Measurements from ENCODE around the gene CCNG2. TPM values are rescaled to one million over a fixed set of nuclear protein-coding genes. Genes with fewer than 3 reads are reported as not detected.

Gene CCNG2
- total RNA-seq, 1 donor from 2014 or later: 153 TPM

DNA sequence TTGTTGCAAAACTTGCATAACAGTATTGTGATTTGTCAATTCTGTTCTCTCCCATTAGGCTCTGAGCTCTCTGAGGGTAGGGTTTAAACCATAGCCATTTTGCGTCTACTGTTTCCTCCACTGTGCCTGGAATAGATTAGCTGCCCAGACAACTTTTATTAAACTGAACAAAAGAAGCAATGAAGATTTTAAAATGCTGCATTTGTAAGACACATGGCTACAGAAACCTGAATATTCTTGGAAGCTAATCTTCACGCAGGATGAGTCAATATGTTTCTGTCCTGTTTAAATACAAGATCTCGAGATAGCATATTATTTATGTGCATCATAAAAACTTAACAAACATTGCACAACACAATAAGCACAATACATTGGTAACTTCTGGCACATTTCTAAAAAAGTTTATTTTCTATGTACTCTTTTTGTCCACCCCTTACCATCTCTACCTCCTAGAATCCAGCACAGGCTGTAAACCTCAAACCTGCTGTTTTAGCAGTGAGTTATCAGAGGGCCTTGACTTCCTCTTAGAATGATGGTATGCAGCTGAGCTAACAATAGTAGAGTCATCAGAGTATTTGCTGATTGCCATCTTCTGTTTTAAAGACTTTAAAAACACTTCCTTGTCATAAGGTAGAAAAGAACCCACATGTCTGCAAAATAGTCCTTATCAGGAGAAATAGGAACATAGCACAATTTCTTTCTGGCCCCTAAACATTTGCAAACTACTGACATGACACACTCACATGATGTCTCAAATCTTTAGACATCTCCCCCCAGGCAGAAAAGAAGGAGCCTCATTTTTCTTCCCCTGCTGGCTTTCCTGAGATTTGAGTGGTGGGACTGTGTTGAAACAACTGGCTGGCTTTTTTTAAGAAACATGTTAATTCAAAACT lies 10.6 kb upstream of the CCNG2 start:
- peak; percentile 39 for DNase-seq (ENCODE audit: low read depth)

- no peak for DNase-seq (ENCODE audit: low read depth)
Observed at GRCh38 chr4:77147079-77147782, 9.8 kb upstream of the CCNG2 start.

DNA sequence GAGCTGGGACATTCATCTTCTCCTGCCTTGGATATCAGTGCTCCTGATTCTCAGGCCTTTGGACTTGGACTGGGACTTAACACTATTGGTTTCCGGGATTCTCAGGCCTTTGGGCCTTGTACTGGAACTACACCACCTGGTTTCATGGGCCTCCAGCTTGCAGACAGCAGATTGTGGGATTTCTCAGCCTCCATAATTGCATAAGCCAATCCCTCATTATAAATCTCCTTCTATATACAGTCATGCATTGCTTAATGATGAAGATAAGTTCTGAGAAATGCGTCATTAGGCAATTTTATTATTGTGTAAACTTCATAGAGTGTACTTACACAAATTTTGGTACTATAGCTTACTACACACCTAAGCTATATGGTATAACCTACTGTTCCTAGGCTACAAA lies 8.9 kb upstream of the CCNG2 start:
- DNase-seq (ENCODE audit: low read depth): no peak

DNA sequence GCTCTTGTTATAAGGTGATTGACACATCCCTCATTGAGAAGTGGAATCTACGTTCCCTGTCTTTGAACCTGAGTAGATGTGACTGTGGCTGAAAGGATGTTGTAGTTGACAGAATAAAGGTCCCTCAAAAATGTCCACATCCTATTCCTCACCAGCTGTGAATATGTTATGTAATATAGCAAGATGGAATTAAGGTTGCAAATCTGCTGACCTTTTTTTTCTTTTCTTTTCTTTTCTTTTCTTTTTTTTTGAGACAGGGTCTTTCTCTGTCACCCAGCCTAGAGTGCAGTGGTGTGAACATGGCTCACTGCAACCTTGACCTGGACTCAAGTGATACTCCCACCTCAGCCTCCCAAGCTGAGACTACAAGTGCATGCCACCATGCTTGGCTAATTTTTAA lies 7.2 kb upstream of the CCNG2 start:
- no peak for DNase-seq (ENCODE audit: low read depth)

GRCh38 chr4:77151241-77151640 lies 5.8 kb upstream of the CCNG2 start:
- no peak for DNase-seq (ENCODE audit: low read depth)

DNA sequence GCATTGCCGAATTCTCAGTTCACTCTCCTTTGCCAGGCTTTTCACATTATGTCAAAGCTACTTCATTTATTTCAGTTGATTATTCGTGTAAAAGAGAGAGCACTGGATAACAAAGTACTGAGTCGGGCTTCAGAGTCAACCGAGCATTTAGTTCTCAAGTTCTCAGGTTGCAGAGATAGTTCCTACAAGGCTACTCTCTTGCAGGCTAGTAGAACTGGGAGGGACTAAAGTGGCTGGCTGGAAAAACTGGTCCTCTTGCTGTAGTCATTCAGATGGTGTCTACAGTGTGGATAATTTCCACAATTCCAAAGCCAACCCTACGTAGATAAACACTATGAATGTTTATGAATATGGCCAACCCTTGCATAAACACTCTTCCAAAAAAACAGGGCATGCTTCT lies 4.6 kb upstream of the CCNG2 start:
- peak; percentile 62 for DNase-seq (ENCODE audit: low read depth)

DNA sequence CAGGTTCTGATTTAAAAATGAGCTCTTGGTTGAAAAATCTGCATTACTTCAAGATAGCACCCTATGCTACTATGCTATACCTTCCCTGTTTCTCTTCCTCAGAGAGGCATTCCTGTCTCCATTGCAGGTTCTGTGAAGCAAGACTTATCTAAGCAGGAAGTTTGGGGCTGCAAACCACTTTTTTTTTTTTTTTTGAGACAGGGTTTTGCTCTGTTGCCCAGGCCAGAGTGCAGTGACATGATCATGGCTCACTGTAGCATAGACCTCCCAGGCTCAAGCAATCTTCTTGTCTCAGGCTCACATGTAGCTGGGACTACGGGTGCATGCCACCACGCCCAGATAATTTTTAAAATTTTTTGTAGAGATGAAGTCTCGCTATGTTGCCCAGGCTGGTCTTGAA lies 4.0 kb upstream of the CCNG2 start:
- DNase-seq (ENCODE audit: low read depth): no peak

- DNase-seq (ENCODE audit: low read depth): no peak
Observed at GRCh38 chr4:77154065-77154464, 2.9 kb upstream of the CCNG2 start.

DNA sequence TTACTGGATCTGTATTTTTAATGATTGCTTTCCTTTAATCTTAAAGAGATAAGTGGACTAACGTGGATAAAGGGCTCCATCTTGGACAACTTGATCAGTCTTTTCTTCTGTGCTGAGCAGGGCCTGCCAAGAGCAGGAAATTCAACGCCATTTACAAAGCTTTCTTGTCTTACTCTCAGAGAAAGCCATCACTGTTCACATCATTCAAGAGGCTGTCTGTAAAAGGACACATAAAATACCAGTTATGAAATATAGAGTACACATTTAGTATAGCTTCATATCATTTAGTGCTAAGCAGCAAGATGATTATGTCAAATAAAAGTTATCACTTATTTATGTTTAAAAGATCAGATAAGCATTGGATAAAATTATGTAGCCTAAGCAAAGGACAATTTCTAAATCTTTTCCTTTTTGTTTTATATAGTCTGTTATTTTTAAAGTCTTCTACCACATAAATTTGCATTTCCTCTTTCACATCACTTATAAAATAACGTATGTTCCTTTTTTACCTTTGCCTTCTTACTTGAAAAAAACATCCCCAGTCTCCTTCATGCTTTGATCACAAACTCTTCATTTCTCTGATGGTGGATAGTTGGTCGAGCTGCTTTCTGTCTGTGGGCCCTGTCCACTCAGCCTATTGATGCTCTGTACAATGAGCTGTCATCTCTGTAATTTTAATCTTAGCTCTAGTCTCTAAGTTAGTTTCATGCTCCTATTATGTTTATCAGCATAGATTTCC lies 2.1 kb upstream of the CCNG2 start:
- DNase-seq (ENCODE audit: low read depth): no peak

DNA sequence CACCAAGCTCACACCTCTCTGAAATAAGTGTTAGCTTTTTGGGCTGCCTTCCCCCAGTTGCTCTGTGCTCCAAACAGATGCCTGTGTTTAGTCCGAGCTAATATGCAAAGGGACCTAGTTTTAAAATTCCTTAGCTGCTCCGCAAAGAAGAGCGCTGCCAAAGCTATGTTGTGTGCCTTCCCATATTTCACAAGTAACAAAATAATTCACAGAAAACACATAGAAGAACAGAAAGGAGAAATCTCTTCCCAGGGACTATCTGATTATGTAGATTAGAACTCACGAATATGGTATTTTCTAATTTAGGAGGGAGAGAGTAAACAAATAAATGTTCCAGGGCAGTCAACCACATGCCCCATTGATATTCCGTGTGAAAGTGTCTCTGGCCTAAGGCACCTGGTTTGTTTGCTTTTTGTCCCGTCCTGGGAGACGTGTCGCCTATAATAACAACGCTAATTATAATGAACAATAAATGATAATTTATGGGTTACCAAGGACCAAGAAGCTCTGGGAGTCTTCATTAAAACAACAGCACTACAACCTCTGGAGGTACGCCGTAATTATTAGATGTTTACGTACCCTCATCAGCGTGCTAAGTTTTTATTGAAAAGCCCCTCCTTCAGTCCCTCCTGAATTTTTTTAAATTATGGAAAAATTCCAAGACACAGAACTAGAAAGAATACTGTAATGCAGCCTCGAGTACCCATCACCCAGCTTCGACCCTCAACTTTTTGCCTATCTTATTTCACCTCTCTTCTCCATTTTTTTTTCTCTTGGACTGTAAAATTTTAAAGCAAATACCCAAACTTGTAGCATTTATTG lies 1.2 kb upstream of the CCNG2 start:
- peak; percentile 65 for DNase-seq (ENCODE audit: low read depth)

DNA sequence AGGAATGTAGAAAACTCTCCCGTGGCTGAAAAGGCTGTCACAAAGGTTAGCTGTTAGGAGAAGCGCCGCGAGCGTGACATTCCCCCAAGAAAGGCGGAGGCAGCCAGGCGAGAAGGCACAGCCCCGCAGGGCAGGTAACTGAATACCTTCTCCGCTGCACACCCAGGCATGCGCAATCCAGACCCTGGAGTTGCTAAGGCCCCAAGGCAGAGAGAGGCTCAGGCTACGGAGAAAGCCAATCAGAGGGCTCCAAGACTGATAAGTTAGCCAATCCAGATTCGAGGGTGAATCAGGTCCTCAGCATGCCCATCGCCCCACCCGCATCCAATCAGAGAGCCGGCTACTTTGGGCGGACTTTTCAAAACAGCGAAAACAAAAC lies 485 bp upstream of the CCNG2 start:
- DNase-seq (ENCODE audit: low read depth): peak; percentile 100

GRCh38 chr4:77157859-77158486 lies 966 bp downstream of the CCNG2 start:
- peak; percentile 82 for DNase-seq (ENCODE audit: low read depth)

- no peak for DNase-seq (ENCODE audit: low read depth)
Observed at GRCh38 chr4:77158487-77158861, 1.5 kb downstream of the CCNG2 start.

DNA sequence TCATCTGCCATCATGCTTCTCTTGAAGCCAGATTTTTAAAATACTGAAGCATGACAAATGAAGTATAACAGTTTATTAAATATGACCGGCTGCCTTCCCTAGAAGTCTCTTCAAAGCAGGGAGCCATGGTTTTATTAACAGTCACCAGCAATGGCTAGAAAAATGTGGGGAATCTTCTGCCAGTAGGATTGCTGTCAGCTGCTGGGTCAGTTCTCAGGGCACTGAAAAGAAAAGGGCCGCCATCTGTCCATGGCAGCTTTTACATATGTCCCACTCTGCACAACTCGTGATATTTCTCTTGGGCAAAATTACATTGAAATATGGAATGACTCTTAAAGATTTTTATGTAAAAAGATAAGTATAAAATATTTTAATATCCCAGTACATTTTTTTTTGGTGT lies 2.8 kb downstream of the CCNG2 start:
- no peak for DNase-seq (ENCODE audit: low read depth)

- DNase-seq (ENCODE audit: low read depth): peak; percentile 86
Observed at GRCh38 chr4:77163641-77164040, 6.6 kb downstream of the CCNG2 start.

DNA sequence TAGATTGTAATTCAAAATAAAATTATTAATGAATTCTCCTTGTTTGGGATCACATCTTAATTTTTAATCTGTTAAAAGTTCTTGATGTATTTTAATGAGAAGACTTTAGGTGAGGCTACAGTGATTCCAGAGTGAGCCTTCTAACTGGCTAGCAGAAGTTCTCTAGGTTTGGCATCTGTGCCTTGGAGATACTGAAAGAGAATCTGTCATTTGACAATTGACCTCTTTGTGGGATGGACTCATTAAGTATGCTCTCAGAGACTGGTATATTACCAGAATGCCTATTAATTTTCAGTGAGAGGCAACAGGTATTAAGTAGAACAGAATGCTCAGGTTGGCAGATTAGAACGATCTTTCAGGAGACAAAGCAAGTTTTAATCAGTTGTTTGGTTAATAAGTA lies 10.2 kb downstream of the CCNG2 start:
- DNase-seq (ENCODE audit: low read depth): no peak

GRCh38 chr4:77167866-77168265 lies 10.9 kb downstream of the CCNG2 start:
- no peak for DNase-seq (ENCODE audit: low read depth)

GRCh38 chr4:77169481-77169880 lies 12.5 kb downstream of the CCNG2 start:
- peak; percentile 33 for DNase-seq (ENCODE audit: low read depth)

DNA sequence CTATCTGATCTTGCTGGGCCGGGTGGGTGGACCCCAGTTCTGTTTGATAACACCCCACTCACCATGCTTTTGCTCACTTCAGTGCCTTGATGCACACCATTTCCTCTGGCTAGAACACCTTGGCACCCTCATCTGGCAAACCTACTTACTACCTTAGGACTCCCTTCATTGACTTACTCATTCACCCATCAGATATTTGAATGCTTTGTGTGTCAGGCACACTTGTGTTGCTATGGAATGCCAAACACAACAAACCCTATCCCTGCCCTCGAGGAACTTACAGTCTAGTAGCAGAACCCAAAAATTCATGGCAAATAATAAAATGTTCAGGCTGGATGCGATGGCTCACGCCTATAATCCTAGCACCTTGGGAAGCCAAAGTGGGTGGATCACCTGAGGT lies 13.9 kb downstream of the CCNG2 start:
- peak; percentile 69 for DNase-seq (ENCODE audit: low read depth)

- DNase-seq (ENCODE audit: low read depth): peak; percentile 99
Observed at GRCh38 chr4:77172336-77172735, 15.3 kb downstream of the CCNG2 start.

DNA sequence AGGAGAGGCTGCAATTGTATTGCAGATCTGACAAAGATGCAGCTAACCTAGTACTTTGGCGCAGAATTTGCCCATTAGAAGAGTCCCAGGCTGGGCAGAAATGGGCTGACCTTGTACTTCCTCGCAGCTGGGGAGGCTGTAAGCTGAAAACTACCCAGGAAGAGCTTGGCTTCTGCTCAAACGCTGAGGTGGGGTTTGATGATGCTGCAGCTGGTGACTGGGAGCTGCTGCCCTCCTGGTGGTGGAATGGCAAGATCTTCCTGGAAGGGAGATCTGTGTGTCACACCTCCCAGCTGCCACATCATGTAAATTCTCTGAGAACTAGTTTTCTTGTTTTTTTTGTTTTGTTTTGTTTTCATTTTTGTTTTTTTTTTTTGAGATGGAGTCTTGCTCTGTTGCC lies 17.4 kb downstream of the CCNG2 start:
- no peak for DNase-seq (ENCODE audit: low read depth)
